Lower lobe of right lung (tissue), 2 donors: ENCODE measurements around the gene AUTS2. TPM values are rescaled to one million over a fixed set of nuclear protein-coding genes. Genes with fewer than 3 reads are reported as not detected.
A peak's percentile ranks its signal among the peaks of the same experiment; 100 is the strongest.

Experiments used
- ATAC-seq, 2 donors: fragments of 200-7000 bp; cut with Tn5 transposase; one replicate each; pipeline ENCODE4 v1.9.1; 2020 to 2022; ENCODE audit warnings: mild to moderate bottlenecking in 2 of 2, moderate library complexity in 2 of 2
- DNase-seq: peaks from one replicate; pipeline ENCODE4 v3.0.0-alpha.2; 2020
- H3K27ac ChIP-seq: fragments of 200-600 bp; one replicate; pipeline ENCODE4 v1.8.0; 2022
- H3K27me3 ChIP-seq: fragments of 200-600 bp; one replicate; pipeline ENCODE4 v1.8.0; 2022; ENCODE audit warnings: low read depth
- H3K36me3 ChIP-seq: fragments of 200-600 bp; one replicate; pipeline ENCODE4 v1.8.0; 2022; ENCODE audit warnings: mild to moderate bottlenecking
- H3K4me1 ChIP-seq: fragments of 200-600 bp; one replicate; pipeline ENCODE4 v1.8.0; 2022
- H3K4me3 ChIP-seq: fragments of 200-600 bp; one replicate; pipeline ENCODE4 v1.8.0; 2022; ENCODE audit warnings: mild to moderate bottlenecking
- H3K9me3 ChIP-seq: fragments of 200-600 bp; one replicate; pipeline ENCODE4 v1.8.0; 2022
- CTCF ChIP-seq: fragments of 200-600 bp; IDR thresholded peaks from one replicate; pipeline ENCODE4 v1.8.0; 2022; ENCODE audit warnings: antibody characterized with exemption, mild to moderate bottlenecking
- intact Hi-C: fragments of 100-400 bp; cut with DNase I; formaldehyde crosslinking; loops from one replicate; pipeline ENCODE4 v1.11.0; 2022
- total RNA-seq: library from RNA; stranded (reverse); fragmentation: NEBNext Ultra II Directional; extraction: Animal tissue kit (Norgen Biotek cat#: 25700); gene quantifications from one replicate; pipeline ENCODE4 v1.2.1, GENCODE V29; 2021
- donor health status: DM: no; HTN: yes; CAD: no; lungs with severe emphysema.

The AUTS2 gene
- total RNA-seq, 1 donor from 2014 or later, result 45.7 TPM

- intact Hi-C loops, result no loop called here
- Histone ChIP-seq H3K9me3 (no peaks in the 10 kb centered on the region), H3K4me3 (no peak overlapping the region), H3K27ac (no peak overlapping the region), H3K36me3 (no peaks in the 10 kb centered on the region), H3K4me1 (no peaks in the 10 kb centered on the region), H3K27me3 (no peaks in the 10 kb centered on the region)
- ATAC-seq (peak in 1 of 2 donors; percentile 61), DNase-seq (no peak)
- no peak for TF ChIP-seq CTCF
These were observed 21.8 kb downstream of the AUTS2 start for GRCh38 chr7:69620063-69620462.

GRCh38 chr7:69620650-69621049 is 22.4 kb downstream of the AUTS2 start:
- no peaks in the 10 kb centered on the region for H3K36me3 ChIP-seq
- intact Hi-C loops, result no loop called here
- no peaks in the 10 kb centered on the region for H3K27me3 ChIP-seq
- no peaks in the 10 kb centered on the region for H3K9me3 ChIP-seq
- no peaks in the 10 kb centered on the region for H3K4me1 ChIP-seq
- no peak for DNase-seq
- no peak for TF ChIP-seq CTCF
- ATAC-seq, result no peak
- no peak overlapping the region for H3K4me3 ChIP-seq
- H3K27ac ChIP-seq, result no peak overlapping the region

- Histone ChIP-seq H3K4me1 (no peaks in the 10 kb centered on the region), H3K27me3 (no peaks in the 10 kb centered on the region), H3K9me3 (no peaks in the 10 kb centered on the region), H3K4me3 (no peak overlapping the region), H3K27ac (no peak overlapping the region), H3K36me3 (no peaks in the 10 kb centered on the region)
- TF ChIP-seq CTCF, result no peak
- ATAC-seq (no peak), DNase-seq (no peak)
- intact Hi-C loops, result no loop called here
These were observed 23.9 kb downstream of the AUTS2 start for GRCh38 chr7:69622014-69622835.

- ATAC-seq, result peak in 1 of 2 donors; percentile 29
- intact Hi-C loops, result no loop called here
- H3K27ac ChIP-seq, result no peak overlapping the region
These were observed 24.7 kb downstream of the AUTS2 start for GRCh38 chr7:69622960-69623359.

GRCh38 chr7:69624435-69625230 is 26.4 kb downstream of the AUTS2 start:
- no peak for ATAC-seq
- no peak for DNase-seq
- Histone ChIP-seq H3K27ac (no peak overlapping the region), H3K36me3 (no peaks in the 10 kb centered on the region), H3K27me3 (no peaks in the 10 kb centered on the region), H3K4me3 (no peak overlapping the region), H3K9me3 (no peaks in the 10 kb centered on the region), H3K4me1 (no peaks in the 10 kb centered on the region)
- intact Hi-C loops, result no loop called here
- no peak for TF ChIP-seq CTCF

More at GRCh38 chr7:69622960-69623359, 24.7 kb downstream of the AUTS2 start:
- H3K4me1 ChIP-seq, result no peaks in the 10 kb centered on the region
- no peak for TF ChIP-seq CTCF
- H3K27me3 ChIP-seq, result no peaks in the 10 kb centered on the region
- DNase-seq, result no peak
- H3K4me3 ChIP-seq, result no peak overlapping the region
- H3K36me3 ChIP-seq, result no peaks in the 10 kb centered on the region
- H3K9me3 ChIP-seq, result no peaks in the 10 kb centered on the region
